Measurements from ENCODE around the gene DAPK1. TPM values are rescaled to one million over a fixed set of nuclear protein-coding genes. Genes with fewer than 3 reads are reported as not detected.

Gene DAPK1
- total and polyA plus RNA-seq, 9 donors = 14.9 to 24.3 (median 18.8) TPM

DNA sequence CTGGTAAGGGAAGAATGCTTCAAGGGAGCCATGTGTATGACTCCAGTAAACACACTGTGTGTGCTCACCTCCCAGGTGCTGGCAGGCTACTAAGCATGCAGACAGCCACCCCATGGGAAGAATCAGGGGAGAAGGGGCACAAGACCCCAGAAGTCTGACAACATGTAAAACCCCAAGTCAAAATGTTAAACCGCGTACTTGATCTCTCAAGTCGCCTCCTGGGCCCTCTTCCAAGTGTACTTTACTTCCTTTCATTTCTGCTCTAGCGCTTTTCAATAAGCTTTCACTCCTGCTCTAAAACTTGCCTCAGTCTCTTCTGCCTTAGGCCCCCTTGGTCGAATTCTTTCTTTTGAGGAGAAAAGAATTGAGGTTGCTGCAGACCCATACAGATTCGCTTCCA, 31.3 kb downstream of the DAPK1 start:
- Histone ChIP-seq H3K27ac (ENCODE audit: low read length) (no peak overlapping the region), H3K36me3 (ENCODE audit: control insufficient read depth, insufficient read depth, low read length) (no peaks in the 10 kb centered on the region), H3K27me3 (ENCODE audit: control insufficient read depth, insufficient read depth, low read length) (no peaks in the 10 kb centered on the region), H3K9me3 (replicated peaks; ENCODE audit: control insufficient read depth, low read depth, low read length) (no peaks in the 10 kb centered on the region), H3K4me1 (ENCODE audit: control insufficient read depth, insufficient read depth, low read length) (peaks cover 8% of the 10 kb centered on the region), H3K4me3 (ENCODE audit: low read length) (no peak overlapping the region)
- 43% methylated on average over 3 of the region's 6 CpGs for WGBS (ENCODE audit: insufficient coverage)
- DNase-seq = peak; percentile 41

DNA sequence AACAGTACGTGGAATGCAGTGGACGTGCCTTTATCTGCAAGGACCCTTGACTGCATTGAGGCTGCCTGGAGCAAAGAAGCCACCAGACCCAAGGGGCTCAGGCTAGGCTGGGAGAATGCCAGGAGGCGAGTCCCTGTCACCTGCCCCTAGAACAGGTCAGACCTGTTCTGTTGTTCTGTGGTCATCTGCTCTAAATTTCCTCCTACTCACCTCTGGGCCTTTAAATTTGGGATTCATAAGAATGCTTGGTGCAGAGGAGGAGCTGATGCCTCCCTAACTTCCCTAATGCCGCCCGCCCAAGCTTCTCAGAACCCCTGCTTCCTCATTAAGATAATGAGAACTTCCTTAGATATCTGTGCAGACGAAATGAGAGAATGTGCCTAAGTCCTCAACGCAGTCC, 32.0 kb downstream of the DAPK1 start:
- H3K4me3 ChIP-seq (ENCODE audit: low read length) = no peak overlapping the region
- no peaks in the 10 kb centered on the region for H3K36me3 ChIP-seq (ENCODE audit: control insufficient read depth, insufficient read depth, low read length)
- peaks cover 8% of the 10 kb centered on the region for H3K4me1 ChIP-seq (ENCODE audit: control insufficient read depth, insufficient read depth, low read length)
- H3K9me3 ChIP-seq (replicated peaks; ENCODE audit: control insufficient read depth, low read depth, low read length) = no peaks in the 10 kb centered on the region
- no peaks in the 10 kb centered on the region for H3K27me3 ChIP-seq (ENCODE audit: control insufficient read depth, insufficient read depth, low read length)
- no peak for DNase-seq
- no peak overlapping the region for H3K27ac ChIP-seq (ENCODE audit: low read length)
- 84% methylated on average over 2 of the region's 7 CpGs for WGBS (ENCODE audit: insufficient coverage)

DNA sequence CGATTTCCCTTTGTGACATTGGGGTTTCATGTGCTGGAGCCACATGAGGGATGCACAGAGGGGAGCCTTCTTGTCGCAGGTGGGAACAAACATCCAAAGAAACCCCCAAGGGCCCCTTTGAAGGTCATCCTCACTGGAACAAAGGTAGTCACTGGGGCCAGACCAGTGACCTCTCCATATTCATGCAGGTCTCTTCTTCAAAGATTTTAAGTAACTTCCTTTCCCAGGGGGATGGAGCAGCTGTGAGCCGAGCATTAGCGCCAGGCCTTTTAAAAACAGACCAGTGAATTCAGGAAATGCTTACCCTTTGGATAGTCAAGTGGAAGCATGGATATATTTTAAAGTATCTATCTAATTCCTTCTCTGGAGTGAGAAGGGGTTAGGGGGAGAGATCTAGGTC, 33.0 kb downstream of the DAPK1 start:
- Histone ChIP-seq H3K9me3 (replicated peaks; ENCODE audit: control insufficient read depth, low read depth, low read length) (no peaks in the 10 kb centered on the region), H3K27me3 (ENCODE audit: control insufficient read depth, insufficient read depth, low read length) (no peaks in the 10 kb centered on the region), H3K27ac (ENCODE audit: low read length) (no peak overlapping the region), H3K36me3 (ENCODE audit: control insufficient read depth, insufficient read depth, low read length) (no peaks in the 10 kb centered on the region), H3K4me1 (ENCODE audit: control insufficient read depth, insufficient read depth, low read length) (peaks cover 8% of the 10 kb centered on the region), H3K4me3 (ENCODE audit: low read length) (no peak overlapping the region)
- no CpG with 5 or more reads among the region's 4 CpGs for WGBS (ENCODE audit: insufficient coverage)
- no peak for DNase-seq

DNA sequence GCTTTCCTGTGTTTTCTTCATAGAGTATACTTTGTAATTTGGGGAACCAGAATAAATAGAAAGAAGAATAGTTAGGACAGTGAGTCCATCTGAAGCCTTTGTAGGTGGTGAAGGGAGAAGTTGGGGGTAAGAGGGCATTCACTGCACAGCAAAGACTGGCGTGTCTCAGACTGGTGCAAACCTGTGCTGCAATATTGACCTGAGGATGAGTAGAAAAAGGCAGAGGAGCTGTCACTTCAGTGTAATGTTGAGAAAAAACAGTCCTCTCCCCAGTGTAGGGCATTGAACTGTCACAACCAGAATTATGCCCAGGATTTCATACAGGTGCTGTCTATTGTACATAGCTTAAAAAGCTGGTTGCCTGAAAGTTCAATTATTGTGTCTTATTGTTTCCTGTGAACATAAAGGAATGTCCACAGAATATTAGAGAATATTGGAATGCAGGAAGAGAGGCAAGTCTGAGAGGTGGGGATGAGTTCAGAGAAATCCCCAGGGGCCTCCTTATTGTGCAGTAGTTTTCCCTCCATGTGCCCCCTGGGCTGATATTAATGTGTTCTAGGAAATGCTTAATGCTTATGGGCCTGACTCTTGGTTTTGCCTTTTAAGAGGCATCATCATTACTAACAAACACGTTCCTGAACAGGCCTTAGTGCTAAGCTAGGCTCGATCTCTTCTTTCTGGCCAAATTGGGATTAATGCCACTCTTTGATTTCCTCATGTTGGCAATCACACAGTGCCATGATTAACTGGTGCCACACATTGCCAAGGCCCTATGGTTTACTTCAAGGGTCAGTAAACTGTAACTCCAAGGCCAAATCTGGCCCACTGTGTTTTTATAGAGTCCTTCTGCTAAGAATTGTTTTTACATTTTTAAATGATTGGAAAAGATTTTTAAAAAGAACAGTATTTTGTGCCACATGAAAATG, 34.0 kb downstream of the DAPK1 start:
- H3K27ac ChIP-seq (ENCODE audit: low read length) = no peak overlapping the region

DNA sequence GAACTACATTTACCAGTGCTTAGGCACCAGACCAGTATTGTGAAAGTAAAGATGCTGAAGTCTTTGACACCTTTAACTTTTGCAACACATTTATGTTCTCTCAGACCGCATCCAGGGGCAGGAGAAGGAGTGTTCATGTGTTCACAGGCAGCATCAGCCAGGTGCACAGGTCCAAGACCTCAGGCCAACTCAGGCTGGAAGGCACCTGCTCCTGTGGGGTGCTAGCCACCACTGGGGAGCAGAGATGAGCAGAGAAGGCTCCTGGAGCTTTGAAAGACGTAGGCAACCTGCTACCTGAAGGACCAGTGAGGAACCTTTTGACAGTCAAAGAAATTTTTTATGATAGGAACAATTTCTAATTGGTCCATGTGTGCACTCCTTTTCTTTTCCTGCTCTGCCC, 35.6 kb downstream of the DAPK1 start:
- H3K4me3 ChIP-seq (ENCODE audit: low read length) = no peak overlapping the region
- H3K27me3 ChIP-seq (ENCODE audit: control insufficient read depth, insufficient read depth, low read length) = no peaks in the 10 kb centered on the region
- 93% methylated on average over 2 of the region's 2 CpGs for WGBS (ENCODE audit: insufficient coverage)
- no peaks in the 10 kb centered on the region for H3K9me3 ChIP-seq (replicated peaks; ENCODE audit: control insufficient read depth, low read depth, low read length)
- no peaks in the 10 kb centered on the region for H3K36me3 ChIP-seq (ENCODE audit: control insufficient read depth, insufficient read depth, low read length)
- peaks cover 12% of the 10 kb centered on the region for H3K4me1 ChIP-seq (ENCODE audit: control insufficient read depth, insufficient read depth, low read length)
- H3K27ac ChIP-seq (ENCODE audit: low read length) = no peak overlapping the region
- no peak for DNase-seq

More for the DNA sequence above, 34.0 kb downstream of the DAPK1 start:
- 66% methylated on average over 3 of the region's 3 CpGs for WGBS (ENCODE audit: insufficient coverage)
- DNase-seq = no peak
- Histone ChIP-seq H3K4me1 (ENCODE audit: control insufficient read depth, insufficient read depth, low read length) (peaks cover 8% of the 10 kb centered on the region), H3K36me3 (ENCODE audit: control insufficient read depth, insufficient read depth, low read length) (no peaks in the 10 kb centered on the region), H3K27me3 (ENCODE audit: control insufficient read depth, insufficient read depth, low read length) (no peaks in the 10 kb centered on the region), H3K4me3 (ENCODE audit: low read length) (no peak overlapping the region), H3K9me3 (replicated peaks; ENCODE audit: control insufficient read depth, low read depth, low read length) (no peaks in the 10 kb centered on the region)

DNA sequence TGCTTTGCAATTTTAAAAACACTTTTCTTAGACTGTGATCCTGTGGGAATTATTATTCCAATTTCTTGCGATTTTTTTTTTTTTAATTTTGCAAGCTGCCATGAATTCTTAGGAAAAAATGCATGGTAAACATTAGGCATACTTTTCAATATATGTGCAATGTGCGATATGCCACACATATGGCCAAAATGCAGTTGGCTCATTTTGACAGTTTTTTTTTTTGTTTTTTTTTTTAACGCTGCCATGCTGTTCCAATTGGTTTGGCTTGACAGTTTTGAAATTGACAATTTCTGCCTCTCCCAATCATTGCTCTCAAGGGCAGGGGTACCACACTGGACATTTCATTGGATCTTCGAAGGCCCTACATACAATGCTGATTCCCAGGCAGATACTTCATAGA, 36.4 kb downstream of the DAPK1 start:
- 77% methylated on average over 2 of the region's 4 CpGs for WGBS (ENCODE audit: insufficient coverage)
- no peaks in the 10 kb centered on the region for H3K9me3 ChIP-seq (replicated peaks; ENCODE audit: control insufficient read depth, low read depth, low read length)

DNA sequence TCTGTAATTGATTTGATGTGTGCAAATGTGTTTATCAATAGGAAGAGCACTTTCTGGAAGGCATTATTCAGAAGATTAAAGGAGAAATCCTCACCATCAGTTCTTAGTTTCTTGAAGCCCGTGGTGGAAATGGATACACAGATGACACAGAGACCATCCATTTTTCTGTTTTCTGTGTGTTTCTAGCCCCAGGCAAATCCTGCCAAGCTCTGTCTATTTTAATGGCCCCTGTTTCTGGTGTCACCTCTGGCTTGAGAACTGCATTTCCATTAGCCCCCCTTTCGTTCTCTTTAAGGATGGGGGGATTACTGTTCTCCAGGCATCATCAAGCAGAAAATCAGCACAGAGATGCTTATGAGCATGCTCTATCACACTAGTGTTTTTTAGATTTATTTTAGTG, 37.3 kb downstream of the DAPK1 start:
- Histone ChIP-seq H3K9me3 (replicated peaks; ENCODE audit: control insufficient read depth, low read depth, low read length) (no peaks in the 10 kb centered on the region), H3K27ac (ENCODE audit: low read length) (no peak overlapping the region), H3K4me3 (ENCODE audit: low read length) (no peak overlapping the region), H3K4me1 (ENCODE audit: control insufficient read depth, insufficient read depth, low read length) (peaks cover 9% of the 10 kb centered on the region), H3K27me3 (ENCODE audit: control insufficient read depth, insufficient read depth, low read length) (no peaks in the 10 kb centered on the region), H3K36me3 (ENCODE audit: control insufficient read depth, insufficient read depth, low read length) (no peaks in the 10 kb centered on the region)
- no peak for DNase-seq
- WGBS (ENCODE audit: insufficient coverage) = no CpG with 5 or more reads among the region's 2 CpGs

More for the DNA sequence above, 36.4 kb downstream of the DAPK1 start:
- H3K4me3 ChIP-seq (ENCODE audit: low read length) = no peak overlapping the region
- no peak for DNase-seq
- peaks cover 12% of the 10 kb centered on the region for H3K4me1 ChIP-seq (ENCODE audit: control insufficient read depth, insufficient read depth, low read length)
- no peaks in the 10 kb centered on the region for H3K36me3 ChIP-seq (ENCODE audit: control insufficient read depth, insufficient read depth, low read length)
- H3K27me3 ChIP-seq (ENCODE audit: control insufficient read depth, insufficient read depth, low read length) = no peaks in the 10 kb centered on the region
- H3K27ac ChIP-seq (ENCODE audit: low read length) = no peak overlapping the region

DNA sequence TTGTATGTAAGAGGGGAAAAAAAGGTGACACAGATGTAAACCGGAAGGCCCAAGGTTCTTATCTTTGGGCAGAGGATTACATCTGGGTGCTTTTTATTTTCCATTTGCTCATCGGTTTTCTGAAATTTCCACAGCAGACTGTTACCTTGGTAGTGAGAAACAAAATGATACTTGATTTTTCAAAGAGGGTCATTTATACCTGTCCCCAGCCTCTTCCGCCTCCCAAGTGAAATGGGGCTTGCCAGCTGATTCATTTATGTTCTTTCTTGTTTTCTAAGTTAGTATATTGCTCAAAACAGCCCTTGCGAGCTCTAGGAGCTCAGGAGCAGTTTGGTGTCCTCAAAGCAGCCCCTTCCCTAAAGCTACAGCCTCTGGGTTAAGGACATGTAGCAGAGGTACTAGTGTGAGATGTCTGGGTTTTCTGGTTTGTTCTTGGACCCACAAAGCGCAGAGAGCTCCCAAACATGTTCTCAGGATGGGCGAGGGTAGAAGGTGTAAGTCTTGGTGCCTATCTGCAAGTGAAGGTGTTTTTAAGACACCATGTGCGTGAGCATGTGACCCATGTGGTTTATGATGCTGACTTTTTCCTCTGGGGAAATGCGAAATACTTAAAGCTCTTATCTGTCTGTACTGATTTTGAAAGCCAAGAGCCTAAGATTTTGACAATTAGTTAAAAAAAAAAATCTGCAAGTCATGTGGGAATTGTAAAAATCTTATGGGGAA, 38.3 kb downstream of the DAPK1 start:
- Histone ChIP-seq H3K4me3 (ENCODE audit: low read length) (no peak overlapping the region), H3K36me3 (ENCODE audit: control insufficient read depth, insufficient read depth, low read length) (no peaks in the 10 kb centered on the region), H3K4me1 (ENCODE audit: control insufficient read depth, insufficient read depth, low read length) (peaks cover 6% of the 10 kb centered on the region), H3K27me3 (ENCODE audit: control insufficient read depth, insufficient read depth, low read length) (no peaks in the 10 kb centered on the region), H3K27ac (ENCODE audit: low read length) (no peak overlapping the region), H3K9me3 (replicated peaks; ENCODE audit: control insufficient read depth, low read depth, low read length) (no peaks in the 10 kb centered on the region)
- DNase-seq = no peak
- 93% methylated on average over 4 of the region's 8 CpGs for WGBS (ENCODE audit: insufficient coverage)

DNA sequence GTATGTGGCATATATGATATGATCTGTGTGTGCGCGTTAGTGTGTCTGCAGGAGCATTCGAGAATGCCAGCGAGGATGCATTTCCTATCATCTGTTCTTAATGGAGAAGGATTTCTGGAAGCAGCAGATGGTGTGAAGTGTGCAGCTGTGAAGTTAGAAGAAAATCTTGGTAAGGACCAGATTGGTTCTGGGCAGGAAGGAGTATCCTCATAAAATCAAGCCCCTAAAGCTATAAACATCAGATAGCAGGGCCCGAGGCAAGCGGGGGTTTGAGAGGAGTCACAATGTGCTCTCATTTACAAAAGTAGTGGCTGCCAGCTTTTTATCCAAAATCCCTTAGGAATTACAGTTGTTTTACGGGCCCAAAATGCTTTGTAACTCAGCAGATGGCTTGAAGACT, 40.0 kb downstream of the DAPK1 start:
- WGBS (ENCODE audit: insufficient coverage) = 42% methylated on average over 4 of the region's 7 CpGs
- DNase-seq = peak; percentile 56
- no peak overlapping the region for H3K4me3 ChIP-seq (ENCODE audit: low read length)
- H3K27me3 ChIP-seq (ENCODE audit: control insufficient read depth, insufficient read depth, low read length) = no peaks in the 10 kb centered on the region
- H3K4me1 ChIP-seq (ENCODE audit: control insufficient read depth, insufficient read depth, low read length) = peaks cover 4% of the 10 kb centered on the region
- no peaks in the 10 kb centered on the region for H3K9me3 ChIP-seq (replicated peaks; ENCODE audit: control insufficient read depth, low read depth, low read length)
- no peak overlapping the region for H3K27ac ChIP-seq (ENCODE audit: low read length)
- H3K36me3 ChIP-seq (ENCODE audit: control insufficient read depth, insufficient read depth, low read length) = no peaks in the 10 kb centered on the region

DNA sequence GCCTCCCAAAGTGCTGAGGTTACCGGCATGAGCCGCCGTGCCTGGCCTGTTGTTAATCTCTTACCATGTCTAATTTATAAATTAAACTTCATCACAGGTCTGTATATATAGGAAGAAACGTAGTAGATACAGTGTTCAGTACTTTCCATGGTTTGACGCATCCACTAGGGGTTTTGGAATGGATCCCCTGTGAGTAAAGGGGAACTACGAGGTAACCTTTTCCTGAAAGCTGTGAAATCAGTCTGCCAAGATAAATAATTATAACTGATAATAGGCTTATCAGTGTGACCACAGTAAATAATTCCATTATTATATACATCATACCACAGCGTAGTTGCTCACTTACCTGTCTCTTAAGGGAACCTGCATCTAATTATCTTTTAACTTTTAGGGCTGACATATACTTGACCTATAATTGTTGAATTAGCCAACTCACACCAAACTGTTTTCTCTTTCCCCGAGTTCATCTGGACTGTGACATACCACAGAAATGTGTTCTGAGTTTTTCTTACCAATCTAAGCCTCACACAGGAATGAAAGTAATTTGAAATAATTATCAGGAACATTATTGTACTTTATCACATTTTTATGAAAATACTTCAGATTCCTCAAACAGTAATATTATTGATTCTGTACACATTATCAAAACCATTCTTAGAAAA, 42.9 kb downstream of the DAPK1 start:
- no peak overlapping the region for H3K27ac ChIP-seq (ENCODE audit: low read length)
- peaks cover 4% of the 10 kb centered on the region for H3K4me1 ChIP-seq (ENCODE audit: control insufficient read depth, insufficient read depth, low read length)
- H3K9me3 ChIP-seq (replicated peaks; ENCODE audit: control insufficient read depth, low read depth, low read length) = no peaks in the 10 kb centered on the region
- H3K4me3 ChIP-seq (ENCODE audit: low read length) = no peak overlapping the region
- H3K27me3 ChIP-seq (ENCODE audit: control insufficient read depth, insufficient read depth, low read length) = no peaks in the 10 kb centered on the region
- no CpG with 5 or more reads among the region's 8 CpGs for WGBS (ENCODE audit: insufficient coverage)
- no peak for DNase-seq
- H3K36me3 ChIP-seq (ENCODE audit: control insufficient read depth, insufficient read depth, low read length) = no peaks in the 10 kb centered on the region

All from muscle of leg (tissue), 11 donors.